HepG2 (cell line): ENCODE results near the gene HSD3B7. TPM values are rescaled to one million over a fixed set of nuclear protein-coding genes. Genes with fewer than 3 reads are reported as not detected.

Experiments used
- CSRNP1 ChIP-seq: sonication (generic); formaldehyde crosslinking; IDR thresholded peaks from 2 replicates; pipeline ENCODE4 v1.8.1; 2023; ENCODE audit warnings: mild to moderate bottlenecking, missing genetic modification reagents
- DPF2 ChIP-seq: sonication (generic); formaldehyde crosslinking; IDR thresholded peaks from 2 replicates; pipeline ENCODE4 v1.4.0; 2020; ENCODE audit warnings: mild to moderate bottlenecking, low read depth, missing genetic modification reagents, borderline replicate concordance
- ELF3 ChIP-seq: IDR thresholded peaks from 2 replicates; pipeline ENCODE4 v1.6.1; 2016; ENCODE audit warnings: missing genetic modification reagents, missing compliant biosample characterization
- ELF4 ChIP-seq: sonication (generic); formaldehyde crosslinking; IDR thresholded peaks from 2 replicates; pipeline ENCODE4 v1.5.0; 2020; ENCODE audit warnings: missing genetic modification reagents, mild to moderate bottlenecking, moderate library complexity, borderline replicate concordance
- HHEX ChIP-seq: IDR thresholded peaks from 2 replicates; pipeline ENCODE4 v1.6.1; 2016; ENCODE audit warnings: control low read depth
- MEIS2 ChIP-seq: sonication (generic); formaldehyde crosslinking; IDR thresholded peaks from 2 replicates; pipeline ENCODE4 v1.9.0; 2021; ENCODE audit warnings: mild to moderate bottlenecking, missing genetic modification reagents
- PAXIP1 ChIP-seq: sonication (generic); formaldehyde crosslinking; conservative IDR thresholded peaks from 2 replicates; pipeline ENCODE4 v1.4.0; 2020; ENCODE audit warnings: mild to moderate bottlenecking, missing genetic modification reagents, moderate library complexity
- PPARG ChIP-seq: conservative IDR thresholded peaks from 2 replicates; pipeline ENCODE4 v1.6.1; 2016; ENCODE audit warnings: missing biosample characterization, missing genetic modification reagents
- SOX6 ChIP-seq, 2 experiments: fragments of 450-650 bp in 1 of 2; sonication (generic) in 1 of 2; formaldehyde crosslinking in 1 of 2; IDR thresholded peaks; 2 replicates each; pipeline versions ENCODE4 v1.4.0 to v1.6.1; 2017 to 2020; ENCODE audit warnings: antibody characterized with exemption in 1 of 2, mild to moderate bottlenecking in 1 of 2, missing genetic modification reagents in 1 of 2
- SP5 ChIP-seq: IDR thresholded peaks from 2 replicates; pipeline ENCODE4 v1.6.1; 2016; ENCODE audit warnings: low read depth, borderline replicate concordance
- STAG1 ChIP-seq: sonication (generic); formaldehyde crosslinking; IDR thresholded peaks from 2 replicates; pipeline ENCODE4 v1.4.0; 2020; ENCODE audit warnings: missing genetic modification reagents
- ZBTB49 ChIP-seq: sonication (generic); formaldehyde crosslinking; IDR thresholded peaks from 2 replicates; pipeline ENCODE4 v1.4.0; 2020; ENCODE audit warnings: missing genetic modification reagents, borderline replicate concordance
- ZNF124 ChIP-seq: sonication (generic); formaldehyde crosslinking; IDR thresholded peaks from 2 replicates; pipeline ENCODE4 v1.4.0; 2020; ENCODE audit warnings: missing genetic modification reagents
- ZNF251 ChIP-seq: sonication (generic); formaldehyde crosslinking; IDR thresholded peaks from 2 replicates; pipeline ENCODE4 v1.9.0; 2021; ENCODE audit warnings: mild to moderate bottlenecking, missing genetic modification reagents
- ZNF256 ChIP-seq: sonication (generic); formaldehyde crosslinking; conservative IDR thresholded peaks from 2 replicates; pipeline ENCODE4 v1.4.0; 2020; ENCODE audit warnings: missing genetic modification reagents
- ZNF33A ChIP-seq: sonication (generic); formaldehyde crosslinking; IDR thresholded peaks from 2 replicates; pipeline ENCODE4 v1.5.1; 2020; ENCODE audit warnings: missing genetic modification reagents, mild to moderate bottlenecking, moderate library complexity, borderline replicate concordance
- ZNF510 ChIP-seq: sonication (generic); formaldehyde crosslinking; IDR thresholded peaks from 2 replicates; pipeline ENCODE4 v1.4.0; 2020; ENCODE audit warnings: low read depth, mild to moderate bottlenecking, missing genetic modification reagents
- ZNF678 ChIP-seq: sonication (generic); formaldehyde crosslinking; IDR thresholded peaks from 2 replicates; pipeline ENCODE4 v1.4.0; 2020; ENCODE audit warnings: mild to moderate bottlenecking, missing genetic modification reagents
- ZNF713 ChIP-seq: sonication (generic); formaldehyde crosslinking; IDR thresholded peaks from 2 replicates; pipeline ENCODE4 v1.4.0; 2020; ENCODE audit warnings: mild to moderate bottlenecking, missing genetic modification reagents
- ZNF720 ChIP-seq: sonication (generic); formaldehyde crosslinking; IDR thresholded peaks from 2 replicates; pipeline ENCODE4 v1.4.0; 2020; ENCODE audit warnings: missing genetic modification reagents
- polyA plus RNA-seq, 8 experiments: library from polyadenylated mRNA; depleted of rRNA in 3 of 8; stranded (reverse) in 7 of 8; unstranded in 1 of 8; fragments of >200 nt; fragmentation: Illumina TruSeq in 4 of 8; extraction: Trizol in 4 of 8; gene quantifications; 2 replicates each; pipeline versions ENCODE4 v1.2.1 to v1.2.3, GENCODE V29; 2011 to 2016; ENCODE audit warnings: low read depth in 4 of 8, missing spikeins in 1 of 8, mixed read lengths in 1 of 8; ENCODE audit not compliant: insufficient read depth in 1 of 8
- total RNA-seq, 5 experiments: library from RNA; depleted of rRNA; stranded (reverse); fragments of >200 nt; fragmentation: Illumina TruSeq; extraction: Trizol; gene quantifications; 2 replicates each; pipeline ENCODE4 v1.2.3, GENCODE V29; 2016; ENCODE audit warnings: low read depth in 1 of 5

Gene HSD3B7
- total and polyA plus RNA-seq, 2 of the 13 experiments (the other 11 are each of a cell fraction or from before 2014, with no cell fraction given), result 32.9 to 69.7 TPM

- TF ChIP-seq PAXIP1 (CRISPR knock-in tag) (peak; percentile 56), STAG1 (CRISPR knock-in tag) (peak; percentile 16), ZNF256 (CRISPR knock-in tag) (peak; percentile 96), ZNF510 (CRISPR knock-in tag) (no peak), ZNF678 (CRISPR knock-in tag) (no peak), HHEX (CRISPR knock-in tag) (no peak), SP5 (peak; percentile 58; the same call in 1 of the 2 replicates), ZNF713 (CRISPR knock-in tag) (peak; percentile 2; the same call in 1 of the 2 replicates), ELF3 (CRISPR knock-in tag) (0 out of 2 replicates have a peak, but pooled peaks have one; percentile 31), ZBTB49 (CRISPR knock-in tag) (peak; percentile 31; the same call in 1 of the 2 replicates), MEIS2 (CRISPR knock-in tag) (0 out of 2 replicates have a peak, but pooled peaks have one; percentile 30), SOX6 (IDR thresholded peaks at IDR 0.05) (no peak), SOX6 (CRISPR knock-in tag; IDR thresholded peaks at IDR 0.05) (peak; percentile 71), ZNF33A (CRISPR knock-in tag) (no peak), ZNF251 (CRISPR knock-in tag) (no peak), DPF2 (CRISPR knock-in tag) (no peak), ZNF720 (no peak), CSRNP1 (peak; percentile 46; the same call in 1 of the 2 replicates), ZNF124 (CRISPR knock-in tag) (peak; percentile 89), PPARG (CRISPR knock-in tag) (0 out of 2 replicates have a peak, but pooled peaks have one; percentile 24), ELF4 (CRISPR knock-in tag) (no peak)
Observed at GRCh38 chr16:31033709-31034492, 48.9 kb downstream of the HSD3B7 start (continued).
